GM12878 (cell line): Measurements from ENCODE around the gene CLIC3. TPM values are rescaled to one million over a fixed set of nuclear protein-coding genes. Genes with fewer than 3 reads are reported as not detected.

Experiments
- ATAC-seq: fragments of 200-7000 bp; cut with Tn5 transposase; 3 replicates; pipeline ENCODE4 v1.9.1; 2020; ENCODE audit warnings: mild to moderate bottlenecking, moderate library complexity
- BruUV-seq: library from RNA; stranded (reverse); fragments of 400-500 nt; replicated peaks from 2 replicates; lab custom pipeline; 2021; lab: Mats Ljungman, UMichigan
- CTCF ChIA-PET: fragments of 300-600 bp; sonication (Branson Sonifier 250); formaldehyde crosslinking; extraction: SDS; loops from one replicate; lab custom pipeline; 2021; ENCODE audit warnings: inconsistent platforms; lab: Yijun Ruan, JAX
- POLR2A ChIA-PET: fragments of 350-600 bp; formaldehyde crosslinking; extraction: SDS; loops from one replicate; lab custom pipeline; 2021; ENCODE audit warnings: inconsistent platforms; lab: Charles Lee
- RAD21 ChIA-PET: fragments of 300-600 bp; sonication (Branson Sonifier 250); formaldehyde crosslinking; loops from one replicate; lab custom pipeline; 2023; ENCODE audit warnings: antibody characterized with exemption; ENCODE audit not compliant: unreplicated experiment; lab: Charles Lee
- SMC1A ChIA-PET: fragments of 300-600 bp; sonication (Branson Sonifier 250); formaldehyde crosslinking; loops from one replicate; lab custom pipeline; 2023; ENCODE audit not compliant: unreplicated experiment, uncharacterized antibody; lab: Charles Lee
- DNase-seq: peaks from one replicate; pipeline ENCODE4 v3.0.0-alpha.2; 2011; ENCODE audit warnings: low read depth, low spot score
- FAIRE-seq: peaks from 3 replicates; lab custom pipeline; 2011; peaks lifted over from hg19 to GRCh38; lab: Jason Lieb, UNC
- H2AFZ ChIP-seq: 2 replicates; pipeline ENCODE4 v1.6.0; 2011; ENCODE audit warnings: low read depth, low read length, control low read depth; ENCODE audit not compliant: control insufficient read depth
- H3K27ac ChIP-seq: 2 replicates; pipeline ENCODE4 v1.5.1; 2011; ENCODE audit warnings: control low read depth; ENCODE audit not compliant: control insufficient read depth, insufficient read depth
- H3K27me3 ChIP-seq, 2 experiments: replicated peaks in 1 of 2; 2 replicates each; pipeline versions ENCODE4 v1.6.0 to v1.6.1; 2011; ENCODE audit warnings: low read length in 1 of 2; ENCODE audit not compliant: control insufficient read depth in 2 of 2, insufficient read depth in 2 of 2
- H3K36me3 ChIP-seq, 2 experiments: 2 replicates each; pipeline ENCODE4 v1.5.1; 2011; ENCODE audit warnings: low read length in 1 of 2; ENCODE audit not compliant: control insufficient read depth in 2 of 2, insufficient read depth in 2 of 2
- H3K4me1 ChIP-seq: 2 replicates; pipeline ENCODE4 v1.6.1; 2011; ENCODE audit warnings: mild to moderate bottlenecking, low read length, moderate library complexity, mixed read lengths; ENCODE audit not compliant: control insufficient read depth, insufficient read depth
- H3K4me2 ChIP-seq: 2 replicates; pipeline ENCODE4 v1.6.0; 2011; ENCODE audit warnings: control low read depth; ENCODE audit not compliant: control insufficient read depth, insufficient read depth
- H3K4me3 ChIP-seq: fragments of 200-600 bp; sonication (generic); 2 replicates; pipeline ENCODE4 v1.5.1; 2016
- H3K79me2 ChIP-seq: 2 replicates; pipeline ENCODE4 v1.6.0; 2011; ENCODE audit warnings: low read length; ENCODE audit not compliant: control insufficient read depth, insufficient read depth
- H3K9ac ChIP-seq: 2 replicates; pipeline ENCODE4 v1.8.0; 2011; ENCODE audit warnings: low read length, control low read depth, mixed read lengths; ENCODE audit not compliant: control insufficient read depth, insufficient read depth
- H3K9me3 ChIP-seq: replicated peaks from 3 replicates; pipeline ENCODE4 v1.5.1; 2011; ENCODE audit warnings: mild to moderate bottlenecking, low read length; ENCODE audit not compliant: control insufficient read depth, insufficient read depth
- H4K20me1 ChIP-seq: 2 replicates; pipeline ENCODE4 v1.6.0; 2011; ENCODE audit not compliant: control insufficient read depth, insufficient read depth
- NR2C2 ChIP-seq: IDR thresholded peaks from 2 replicates; pipeline ENCODE4 v1.6.1; 2011; ENCODE audit warnings: borderline replicate concordance, low read depth; ENCODE audit not compliant: control insufficient read depth, insufficient read length
- RBBP5 ChIP-seq: fragments of 200-600 bp; sonication (generic); conservative IDR thresholded peaks from 2 replicates; pipeline ENCODE4 v1.6.1; 2016
- RFX5 ChIP-seq: IDR thresholded peaks from 2 replicates; pipeline ENCODE4 v1.6.1; 2011; ENCODE audit warnings: low read depth, low read length, improper control_type of control experiment
- SMARCA5 ChIP-seq: fragments of 450-650 bp; IDR thresholded peaks from 2 replicates; pipeline ENCODE4 v1.6.1; 2017; ENCODE audit warnings: mild to moderate bottlenecking
- TCF3 ChIP-seq: IDR thresholded peaks from 2 replicates; pipeline ENCODE4 v1.6.1; 2012; ENCODE audit warnings: low read depth, mild to moderate bottlenecking, low read length, borderline replicate concordance; ENCODE audit not compliant: insufficient read depth
- WGBS: methylation state at CpG from one replicate; pipeline ENCODE4 v1.1.6; 2016; ENCODE audit warnings: low lambda C conversion rate; ENCODE audit not compliant: insufficient replicate concordance, insufficient coverage; ENCODE audit errors: missing lambda C conversion rate; 5-methylcytosine and 5-hydroxymethylcytosine counted together
- in situ Hi-C: fragments of 300-500 bp; cut with MboI; formaldehyde crosslinking; loops from 9 replicates; pipeline ENCODE4 v1.14.3; 2018; ENCODE audit warnings: mixed read lengths
- intact Hi-C: fragments of 100-400 bp; cut with micrococcal nuclease; formaldehyde crosslinking; loops from one replicate; pipeline ENCODE4 v1.14.2; 2022; ENCODE audit not compliant: unreplicated experiment
- polyA plus RNA-seq, 11 experiments: library from polyadenylated mRNA; depleted of rRNA in 4 of 11; unstranded in 6 of 11; stranded (reverse) in 5 of 11; fragments of >200 nt; fragmentation: Nextera tagmentation in 4 of 11; fragmentation: Illumina TruSeq in 1 of 11; extraction: Ambion mirVana in 4 of 11; extraction: Trizol in 1 of 11; gene quantifications; 1 replicate in 1 of 11; 2 replicates in 10 of 11; pipeline versions ENCODE4 v1.2.1 to v1.2.3, GENCODE V29; 2011 to 2016; ENCODE audit warnings: inconsistent platforms in 2 of 11, missing spikeins in 2 of 11, low read depth in 1 of 11
- total RNA-seq, 4 experiments: library from RNA; depleted of rRNA in 3 of 4; stranded (reverse); fragments of >200 nt in 3 of 4; fragmentation: Illumina TruSeq in 1 of 4; extraction: Trizol in 1 of 4; gene quantifications; 2 replicates each; pipeline versions ENCODE4 v1.2.1 to v1.2.3, GENCODE V29; 2013 to 2021
- TF ChIP-seq, protein P1 (sequence below): fragments of 150-350 bp; IDR thresholded peaks from 2 replicates; pipeline ENCODE4 v1.6.1; 2014; ENCODE audit warnings: mild to moderate bottlenecking, low read depth, low read length
- TF ChIP-seq, protein P2 (sequence below): fragments of 450-650 bp; IDR thresholded peaks from 2 replicates; pipeline ENCODE4 v1.6.1; 2017; ENCODE audit warnings: low read depth, mild to moderate bottlenecking, moderate library complexity
- TF ChIP-seq, protein P3 (sequence below): fragments of 450-650 bp; IDR thresholded peaks from 2 replicates; pipeline ENCODE4 v1.6.1; 2018; ENCODE audit warnings: mild to moderate bottlenecking, low read depth, moderate library complexity; ENCODE audit not compliant: partially characterized antibody
- TF ChIP-seq, protein P4 (sequence below): fragments of 450-650 bp; IDR thresholded peaks from 2 replicates; pipeline ENCODE4 v1.6.1; 2017; ENCODE audit warnings: mild to moderate bottlenecking, moderate library complexity
- TF ChIP-seq, protein P5 (sequence below): fragments of 450-650 bp; IDR thresholded peaks from 2 replicates; pipeline ENCODE4 v1.6.1; 2017; ENCODE audit warnings: mild to moderate bottlenecking

The CLIC3 gene
- total and polyA plus RNA-seq, 10 of the 15 experiments (the other 5 are each of a cell fraction or from before 2014, with no cell fraction given): 0.31 TPM; not detected in 9

DNA sequence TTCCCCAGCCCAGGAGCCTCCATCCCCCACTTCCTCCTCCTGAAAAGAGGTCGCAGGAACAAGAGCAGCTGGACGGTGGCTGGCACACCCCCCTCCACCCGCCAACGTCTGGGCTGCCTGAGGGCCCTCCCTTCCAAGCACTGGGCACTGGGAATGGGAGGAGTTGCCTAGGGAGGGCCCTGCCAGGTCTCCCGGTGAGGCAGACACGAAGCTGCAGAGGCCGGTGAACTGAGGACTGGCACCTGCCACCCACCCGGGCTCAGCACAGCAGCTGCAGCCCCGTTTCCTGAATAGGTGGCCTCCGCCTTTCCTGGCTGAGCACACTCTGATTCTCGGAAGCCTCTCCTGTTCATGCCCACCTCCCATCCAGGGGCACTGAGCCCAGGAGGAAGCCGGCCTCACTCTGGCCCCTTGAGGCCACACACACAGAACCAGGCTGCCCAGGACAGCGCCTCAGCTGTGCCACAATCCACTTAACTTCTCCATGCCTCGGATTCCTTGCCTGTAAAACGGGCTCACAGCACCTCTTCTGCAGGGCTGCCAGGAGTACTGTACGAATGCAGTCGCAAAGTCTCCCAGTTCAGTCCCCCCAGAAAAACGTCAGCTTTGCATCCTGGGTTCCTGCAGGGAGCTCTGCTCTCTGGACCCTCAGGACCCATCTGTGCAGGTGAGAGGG, 48.3 kb upstream of the CLIC3 start:
- 5% methylated on average over 18 of the region's 18 CpGs for WGBS
- Histone ChIP-seq H4K20me1 (no peaks in the 10 kb centered on the region), H3K4me2 (no peak overlapping the region), H3K36me3 (no peaks in the 10 kb centered on the region), H3K27me3 (peaks cover 11 to 17% of the 10 kb centered on the region in 2 experiments; a peak in 3 of 4 replicates), H3K79me2 (no peaks in the 10 kb centered on the region), H2AFZ (no peak overlapping the region), H3K9ac (no peak overlapping the region), H3K4me3 (no peak overlapping the region), H3K27ac (no peak overlapping the region), H3K4me1 (no peaks in the 10 kb centered on the region), H3K9me3 (no peaks in the 10 kb centered on the region)
- ChIA-PET POLR2A (no interaction called here), SMC1A (no interaction called here), RAD21 (no interaction called here), CTCF (interaction anchor here (0.6 to 1.6 kb wide), 3 partner anchors 9 to 236 kb away, joined by 3 to 9 read pairs (median 4); no protein-coding TSS in a partner anchor)
- in situ Hi-C loops (no loop called here), intact Hi-C loops (loop anchor here (10.0 kb wide), 1 partner anchor 180 kb away; the partner anchor contains the start of genes CYSRT1, RNF208 and RNF224)
- no TSS peak for BruUV-seq
- ATAC-seq (no peak), FAIRE-seq (no peak), DNase-seq (no peak)
- TF ChIP-seq, protein P1, sequence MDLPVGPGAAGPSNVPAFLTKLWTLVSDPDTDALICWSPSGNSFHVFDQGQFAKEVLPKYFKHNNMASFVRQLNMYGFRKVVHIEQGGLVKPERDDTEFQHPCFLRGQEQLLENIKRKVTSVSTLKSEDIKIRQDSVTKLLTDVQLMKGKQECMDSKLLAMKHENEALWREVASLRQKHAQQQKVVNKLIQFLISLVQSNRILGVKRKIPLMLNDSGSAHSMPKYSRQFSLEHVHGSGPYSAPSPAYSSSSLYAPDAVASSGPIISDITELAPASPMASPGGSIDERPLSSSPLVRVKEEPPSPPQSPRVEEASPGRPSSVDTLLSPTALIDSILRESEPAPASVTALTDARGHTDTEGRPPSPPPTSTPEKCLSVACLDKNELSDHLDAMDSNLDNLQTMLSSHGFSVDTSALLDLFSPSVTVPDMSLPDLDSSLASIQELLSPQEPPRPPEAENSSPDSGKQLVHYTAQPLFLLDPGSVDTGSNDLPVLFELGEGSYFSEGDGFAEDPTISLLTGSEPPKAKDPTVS: no peak
- TF ChIP-seq RFX5 (no peak), TCF3 (no peak), NR2C2 (no peak), SMARCA5 (no peak), RBBP5 (no peak)
- TF ChIP-seq, protein P2, sequence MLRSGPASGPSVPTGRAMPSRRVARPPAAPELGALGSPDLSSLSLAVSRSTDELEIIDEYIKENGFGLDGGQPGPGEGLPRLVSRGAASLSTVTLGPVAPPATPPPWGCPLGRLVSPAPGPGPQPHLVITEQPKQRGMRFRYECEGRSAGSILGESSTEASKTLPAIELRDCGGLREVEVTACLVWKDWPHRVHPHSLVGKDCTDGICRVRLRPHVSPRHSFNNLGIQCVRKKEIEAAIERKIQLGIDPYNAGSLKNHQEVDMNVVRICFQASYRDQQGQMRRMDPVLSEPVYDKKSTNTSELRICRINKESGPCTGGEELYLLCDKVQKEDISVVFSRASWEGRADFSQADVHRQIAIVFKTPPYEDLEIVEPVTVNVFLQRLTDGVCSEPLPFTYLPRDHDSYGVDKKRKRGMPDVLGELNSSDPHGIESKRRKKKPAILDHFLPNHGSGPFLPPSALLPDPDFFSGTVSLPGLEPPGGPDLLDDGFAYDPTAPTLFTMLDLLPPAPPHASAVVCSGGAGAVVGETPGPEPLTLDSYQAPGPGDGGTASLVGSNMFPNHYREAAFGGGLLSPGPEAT: no peak
- TF ChIP-seq, protein P3, sequence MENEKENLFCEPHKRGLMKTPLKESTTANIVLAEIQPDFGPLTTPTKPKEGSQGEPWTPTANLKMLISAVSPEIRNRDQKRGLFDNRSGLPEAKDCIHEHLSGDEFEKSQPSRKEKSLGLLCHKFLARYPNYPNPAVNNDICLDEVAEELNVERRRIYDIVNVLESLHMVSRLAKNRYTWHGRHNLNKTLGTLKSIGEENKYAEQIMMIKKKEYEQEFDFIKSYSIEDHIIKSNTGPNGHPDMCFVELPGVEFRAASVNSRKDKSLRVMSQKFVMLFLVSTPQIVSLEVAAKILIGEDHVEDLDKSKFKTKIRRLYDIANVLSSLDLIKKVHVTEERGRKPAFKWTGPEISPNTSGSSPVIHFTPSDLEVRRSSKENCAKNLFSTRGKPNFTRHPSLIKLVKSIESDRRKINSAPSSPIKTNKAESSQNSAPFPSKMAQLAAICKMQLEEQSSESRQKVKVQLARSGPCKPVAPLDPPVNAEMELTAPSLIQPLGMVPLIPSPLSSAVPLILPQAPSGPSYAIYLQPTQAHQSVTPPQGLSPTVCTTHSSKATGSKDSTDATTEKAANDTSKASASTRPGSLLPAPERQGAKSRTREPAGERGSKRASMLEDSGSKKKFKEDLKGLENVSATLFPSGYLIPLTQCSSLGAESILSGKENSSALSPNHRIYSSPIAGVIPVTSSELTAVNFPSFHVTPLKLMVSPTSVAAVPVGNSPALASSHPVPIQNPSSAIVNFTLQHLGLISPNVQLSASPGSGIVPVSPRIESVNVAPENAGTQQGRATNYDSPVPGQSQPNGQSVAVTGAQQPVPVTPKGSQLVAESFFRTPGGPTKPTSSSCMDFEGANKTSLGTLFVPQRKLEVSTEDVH: no peak
- TF ChIP-seq, protein P4, sequence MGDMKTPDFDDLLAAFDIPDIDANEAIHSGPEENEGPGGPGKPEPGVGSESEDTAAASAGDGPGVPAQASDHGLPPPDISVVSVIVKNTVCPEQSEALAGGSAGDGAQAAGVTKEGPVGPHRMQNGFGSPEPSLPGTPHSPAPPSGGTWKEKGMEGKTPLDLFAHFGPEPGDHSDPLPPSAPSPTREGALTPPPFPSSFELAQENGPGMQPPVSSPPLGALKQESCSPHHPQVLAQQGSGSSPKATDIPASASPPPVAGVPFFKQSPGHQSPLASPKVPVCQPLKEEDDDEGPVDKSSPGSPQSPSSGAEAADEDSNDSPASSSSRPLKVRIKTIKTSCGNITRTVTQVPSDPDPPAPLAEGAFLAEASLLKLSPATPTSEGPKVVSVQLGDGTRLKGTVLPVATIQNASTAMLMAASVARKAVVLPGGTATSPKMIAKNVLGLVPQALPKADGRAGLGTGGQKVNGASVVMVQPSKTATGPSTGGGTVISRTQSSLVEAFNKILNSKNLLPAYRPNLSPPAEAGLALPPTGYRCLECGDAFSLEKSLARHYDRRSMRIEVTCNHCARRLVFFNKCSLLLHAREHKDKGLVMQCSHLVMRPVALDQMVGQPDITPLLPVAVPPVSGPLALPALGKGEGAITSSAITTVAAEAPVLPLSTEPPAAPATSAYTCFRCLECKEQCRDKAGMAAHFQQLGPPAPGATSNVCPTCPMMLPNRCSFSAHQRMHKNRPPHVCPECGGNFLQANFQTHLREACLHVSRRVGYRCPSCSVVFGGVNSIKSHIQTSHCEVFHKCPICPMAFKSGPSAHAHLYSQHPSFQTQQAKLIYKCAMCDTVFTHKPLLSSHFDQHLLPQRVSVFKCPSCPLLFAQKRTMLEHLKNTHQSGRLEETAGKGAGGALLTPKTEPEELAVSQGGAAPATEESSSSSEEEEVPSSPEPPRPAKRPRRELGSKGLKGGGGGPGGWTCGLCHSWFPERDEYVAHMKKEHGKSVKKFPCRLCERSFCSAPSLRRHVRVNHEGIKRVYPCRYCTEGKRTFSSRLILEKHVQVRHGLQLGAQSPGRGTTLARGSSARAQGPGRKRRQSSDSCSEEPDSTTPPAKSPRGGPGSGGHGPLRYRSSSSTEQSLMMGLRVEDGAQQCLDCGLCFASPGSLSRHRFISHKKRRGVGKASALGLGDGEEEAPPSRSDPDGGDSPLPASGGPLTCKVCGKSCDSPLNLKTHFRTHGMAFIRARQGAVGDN: no peak
- TF ChIP-seq, protein P5, sequence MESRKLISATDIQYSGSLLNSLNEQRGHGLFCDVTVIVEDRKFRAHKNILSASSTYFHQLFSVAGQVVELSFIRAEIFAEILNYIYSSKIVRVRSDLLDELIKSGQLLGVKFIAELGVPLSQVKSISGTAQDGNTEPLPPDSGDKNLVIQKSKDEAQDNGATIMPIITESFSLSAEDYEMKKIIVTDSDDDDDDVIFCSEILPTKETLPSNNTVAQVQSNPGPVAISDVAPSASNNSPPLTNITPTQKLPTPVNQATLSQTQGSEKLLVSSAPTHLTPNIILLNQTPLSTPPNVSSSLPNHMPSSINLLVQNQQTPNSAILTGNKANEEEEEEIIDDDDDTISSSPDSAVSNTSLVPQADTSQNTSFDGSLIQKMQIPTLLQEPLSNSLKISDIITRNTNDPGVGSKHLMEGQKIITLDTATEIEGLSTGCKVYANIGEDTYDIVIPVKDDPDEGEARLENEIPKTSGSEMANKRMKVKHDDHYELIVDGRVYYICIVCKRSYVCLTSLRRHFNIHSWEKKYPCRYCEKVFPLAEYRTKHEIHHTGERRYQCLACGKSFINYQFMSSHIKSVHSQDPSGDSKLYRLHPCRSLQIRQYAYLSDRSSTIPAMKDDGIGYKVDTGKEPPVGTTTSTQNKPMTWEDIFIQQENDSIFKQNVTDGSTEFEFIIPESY: no peak
